HL-60 (cell line): Measurements from ENCODE around the gene EFS.

ENCODE experiments used
- CTCF ChIP-seq: IDR thresholded peaks from one replicate; pipeline ENCODE4 v1.5.1; 2011; ENCODE audit warnings: low read length, control low read depth, inconsistent platforms; ENCODE audit not compliant: insufficient read depth
- GABPA ChIP-seq: IDR thresholded peaks from 2 replicates; pipeline ENCODE4 v1.6.1; 2012; ENCODE audit warnings: low read depth
- POLR2AphosphoS5 ChIP-seq: IDR thresholded peaks from 2 replicates; pipeline ENCODE4 v1.6.1; 2012; ENCODE audit warnings: low read depth
- SPI1 ChIP-seq: IDR thresholded peaks from 2 replicates; pipeline ENCODE4 v1.6.1; 2012; ENCODE audit warnings: low read depth, mild to moderate bottlenecking, borderline replicate concordance

GRCh38 chr14:23319746-23320583 lies 45.0 kb downstream of the EFS start:
- TF ChIP-seq CTCF (no peak), POLR2AphosphoS5 (no peak), SPI1 (no peak), GABPA (no peak)
